Measurements from ENCODE around the gene ADGRG3.

The ADGRG3 gene

GRCh38 chr16:57677622-57678369, 9.7 kb downstream of the ADGRG3 start:
- H3K9me3 ChIP-seq (replicated peaks; ENCODE audit: insufficient read depth, low read length), result no peaks in the 10 kb centered on the region
- H3K4me2 ChIP-seq (ENCODE audit: low read depth, low read length), result no peak overlapping the region
- H2AFZ ChIP-seq (ENCODE audit: low read length), result no peak overlapping the region
- no peaks in the 10 kb centered on the region for H3K79me2 ChIP-seq (ENCODE audit: low read length)
- H3K27me3 ChIP-seq (replicated peaks; ENCODE audit: insufficient read depth, low read length), result peaks cover 21% of the 10 kb centered on the region; the same call in 1 of the 2 replicates
- TF ChIP-seq EZH2phosphoT487 (IDR thresholded peaks at IDR 0.05; ENCODE audit: low read length) (no peak), EZH2 (optimal IDR thresholded peaks at IDR 0.05; ENCODE audit: low read depth, low read length) (no peak), CTCF (IDR thresholded peaks at IDR 0.05; ENCODE audit: low read length) (no peak)
- no peaks in the 10 kb centered on the region for H3K36me3 ChIP-seq (replicated peaks; ENCODE audit: insufficient read depth, low read length)
- no peaks in the 10 kb centered on the region for H3K4me1 ChIP-seq (ENCODE audit: low read length)
- no peak overlapping the region for H3K4me3 ChIP-seq (ENCODE audit: low read length)
- H3K9me2 ChIP-seq (replicated peaks; ENCODE audit: insufficient read depth, low read length), result no peaks in the 10 kb centered on the region
- H3K27ac ChIP-seq (ENCODE audit: low read length), result no peak overlapping the region
- no peaks in the 10 kb centered on the region for H4K20me1 ChIP-seq (ENCODE audit: insufficient read depth, low read length)
- H3K9ac ChIP-seq (ENCODE audit: low read length), result no peak overlapping the region
- DNase-seq, result no peak
- no peaks in the 10 kb centered on the region for H3F3A ChIP-seq (ENCODE audit: insufficient read depth, low read length)

- Histone ChIP-seq H3K4me2 (ENCODE audit: low read depth, low read length) (no peak overlapping the region), H3K79me2 (ENCODE audit: low read length) (no peaks in the 10 kb centered on the region), H3K27me3 (replicated peaks; ENCODE audit: insufficient read depth, low read length) (peaks cover 10% of the 10 kb centered on the region; the same call in 1 of the 2 replicates)
Measured at GRCh38 chr16:57679016-57679415, 10.9 kb downstream of the ADGRG3 start.

GRCh38 chr16:57679767-57680482, 11.8 kb downstream of the ADGRG3 start:
- no peak for DNase-seq
- H3K4me1 ChIP-seq (ENCODE audit: low read length), result no peaks in the 10 kb centered on the region
- no peaks in the 10 kb centered on the region for H3K79me2 ChIP-seq (ENCODE audit: low read length)
- H3F3A ChIP-seq (ENCODE audit: insufficient read depth, low read length), result no peaks in the 10 kb centered on the region
- TF ChIP-seq CTCF (IDR thresholded peaks at IDR 0.05; ENCODE audit: low read length) (no peak), EZH2phosphoT487 (IDR thresholded peaks at IDR 0.05; ENCODE audit: low read length) (no peak), EZH2 (optimal IDR thresholded peaks at IDR 0.05; ENCODE audit: low read depth, low read length) (no peak)
- H3K9me3 ChIP-seq (replicated peaks; ENCODE audit: insufficient read depth, low read length), result no peaks in the 10 kb centered on the region
- no peak overlapping the region for H2AFZ ChIP-seq (ENCODE audit: low read length)
- H3K9me2 ChIP-seq (replicated peaks; ENCODE audit: insufficient read depth, low read length), result no peaks in the 10 kb centered on the region
- H4K20me1 ChIP-seq (ENCODE audit: insufficient read depth, low read length), result no peaks in the 10 kb centered on the region
- H3K27ac ChIP-seq (ENCODE audit: low read length), result no peak overlapping the region
- H3K4me2 ChIP-seq (ENCODE audit: low read depth, low read length), result no peak overlapping the region
- peaks cover 8% of the 10 kb centered on the region; the same call in 1 of the 2 replicates for H3K27me3 ChIP-seq (replicated peaks; ENCODE audit: insufficient read depth, low read length)
- H3K9ac ChIP-seq (ENCODE audit: low read length), result no peak overlapping the region
- no peak overlapping the region for H3K4me3 ChIP-seq (ENCODE audit: low read length)
- H3K36me3 ChIP-seq (replicated peaks; ENCODE audit: insufficient read depth, low read length), result no peaks in the 10 kb centered on the region

More at GRCh38 chr16:57679016-57679415, 10.9 kb downstream of the ADGRG3 start:
- H3K4me1 ChIP-seq (ENCODE audit: low read length), result no peaks in the 10 kb centered on the region
- no peak overlapping the region for H3K9ac ChIP-seq (ENCODE audit: low read length)
- no peak overlapping the region for H3K27ac ChIP-seq (ENCODE audit: low read length)
- H3F3A ChIP-seq (ENCODE audit: insufficient read depth, low read length), result no peaks in the 10 kb centered on the region
- no peaks in the 10 kb centered on the region for H3K36me3 ChIP-seq (replicated peaks; ENCODE audit: insufficient read depth, low read length)
- no peak overlapping the region for H2AFZ ChIP-seq (ENCODE audit: low read length)
- no peak overlapping the region for H3K4me3 ChIP-seq (ENCODE audit: low read length)
- H4K20me1 ChIP-seq (ENCODE audit: insufficient read depth, low read length), result no peaks in the 10 kb centered on the region
- H3K9me2 ChIP-seq (replicated peaks; ENCODE audit: insufficient read depth, low read length), result no peaks in the 10 kb centered on the region
- H3K9me3 ChIP-seq (replicated peaks; ENCODE audit: insufficient read depth, low read length), result no peaks in the 10 kb centered on the region
- no peak for TF ChIP-seq EZH2phosphoT487 (IDR thresholded peaks at IDR 0.05; ENCODE audit: low read length)
- TF ChIP-seq EZH2 (optimal IDR thresholded peaks at IDR 0.05; ENCODE audit: low read depth, low read length), result no peak
- TF ChIP-seq CTCF (IDR thresholded peaks at IDR 0.05; ENCODE audit: low read length), result no peak
- DNase-seq, result no peak

All from MM.1S (cell line).